A549 (cell line): ENCODE data around the gene HOXA5. TPM values are rescaled to one million over a fixed set of nuclear protein-coding genes. Genes with fewer than 3 reads are reported as not detected.

Experiments
- ATAC-seq, 2 experiments: fragments of 200-7000 bp in 1 of 2; fragments of >200 bp in 1 of 2; cut with Nextera tagmentation in 1 of 2; cut with Tn5 transposase in 1 of 2; 3 replicates each; pipeline versions ENCODE4 v1.8.0 to v1.9.1; 2018 to 2020; ENCODE audit warnings: mild to moderate bottlenecking in 1 of 2, moderate library complexity in 1 of 2
- CTCF ChIA-PET: fragments of 300-600 bp; sonication (Branson Sonifier 250); formaldehyde crosslinking; extraction: SDS; loops from one replicate; lab custom pipeline; 2021; ENCODE audit warnings: antibody characterized with exemption, inconsistent platforms; lab: Yijun Ruan, JAX
- POLR2A ChIA-PET: fragments of 350-600 bp; formaldehyde crosslinking; extraction: SDS; loops from one replicate; lab custom pipeline; 2021; ENCODE audit warnings: antibody characterized with exemption, inconsistent platforms; lab: Yijun Ruan, JAX
- DNase-seq, 2 experiments: peaks; one replicate each; pipeline versions ENCODE4 v3.0.0 to v3.0.0-alpha.2; 2011 to 2016; ENCODE audit warnings: low read depth in 1 of 2, low spot score in 1 of 2
- FAIRE-seq: peaks from 2 replicates; lab custom pipeline; 2011; peaks lifted over from hg19 to GRCh38; lab: Jason Lieb, UNC
- H3K27ac ChIP-seq, 2 experiments: fragments of >200 bp; sonication (Bioruptor Twin); formaldehyde crosslinking; 3 replicates each; pipeline ENCODE4 v1.5.1; 2016 to 2017
- H3K4me1 ChIP-seq: fragments of >200 bp; sonication (Bioruptor Twin); formaldehyde crosslinking; 3 replicates; pipeline ENCODE4 v1.6.1; 2016
- H3K4me2 ChIP-seq: fragments of >200 bp; sonication (Bioruptor Twin); formaldehyde crosslinking; 3 replicates; pipeline ENCODE4 v1.6.1; 2016
- H3K4me3 ChIP-seq: fragments of >200 bp; sonication (Bioruptor Twin); formaldehyde crosslinking; 3 replicates; pipeline ENCODE4 v1.5.1; 2016
- H3K9me3 ChIP-seq: fragments of >200 bp; sonication (Bioruptor Twin); formaldehyde crosslinking; 3 replicates; pipeline ENCODE4 v1.6.1; 2016
- BCL3 ChIP-seq: fragments of >200 bp; sonication (Bioruptor Twin); formaldehyde crosslinking; IDR thresholded peaks from 3 replicates; pipeline ENCODE4 v1.6.1; 2016
- BHLHE40 ChIP-seq: IDR thresholded peaks from 2 replicates; pipeline ENCODE4 v1.6.1; 2012; ENCODE audit warnings: low read depth, low read length, inconsistent platforms
- CBX8 ChIP-seq: fragments of 200-600 bp; sonication (generic); IDR thresholded peaks from 2 replicates; pipeline ENCODE4 v1.6.1; 2016
- CHD2 ChIP-seq: fragments of 150-350 bp; IDR thresholded peaks from 2 replicates; pipeline ENCODE4 v1.6.1; 2014; ENCODE audit warnings: low read length; ENCODE audit not compliant: partially characterized antibody
- EHF ChIP-seq: fragments of 250-450 bp; sonication (Bioruptor Pico); IDR thresholded peaks from 2 replicates; pipeline ENCODE4 v1.5.0; 2020; ENCODE audit warnings: mild to moderate bottlenecking
- EHMT2 ChIP-seq: fragments of 200-600 bp; sonication (generic); IDR thresholded peaks from 2 replicates; pipeline ENCODE4 v1.6.1; 2016; ENCODE audit warnings: antibody characterized with exemption, low read depth, mild to moderate bottlenecking, moderate library complexity
- ELK1 ChIP-seq: fragments of 150-350 bp; IDR thresholded peaks from 2 replicates; pipeline ENCODE4 v1.6.1; 2014; ENCODE audit warnings: low read depth, mild to moderate bottlenecking, low read length
- EP300 ChIP-seq, 2 experiments: fragments of >200 bp; sonication (Bioruptor Twin); formaldehyde crosslinking; IDR thresholded peaks; 2 replicates in 1 of 2; 3 replicates in 1 of 2; pipeline ENCODE4 v1.6.1; 2016 to 2017
- ESRRA ChIP-seq: fragments of 150-350 bp; IDR thresholded peaks from 2 replicates; pipeline ENCODE4 v1.6.1; 2014; ENCODE audit warnings: mild to moderate bottlenecking, low read length, borderline replicate concordance
- FOSB ChIP-seq: fragments of 250-450 bp; sonication (Bioruptor Pico); IDR thresholded peaks from 2 replicates; pipeline ENCODE4 v1.5.0; 2020; ENCODE audit warnings: mild to moderate bottlenecking, moderate library complexity
- GATA3 ChIP-seq: IDR thresholded peaks from 2 replicates; pipeline ENCODE4 v1.6.1; 2012; ENCODE audit warnings: borderline replicate concordance
- HDAC2 ChIP-seq: fragments of 200-600 bp; sonication (generic); IDR thresholded peaks from 2 replicates; pipeline ENCODE4 v1.6.1; 2016
- HES2 ChIP-seq: fragments of >200 bp; sonication (Bioruptor Twin); formaldehyde crosslinking; IDR thresholded peaks from 2 replicates; pipeline ENCODE4 v1.6.1; 2016
- HOXB13 ChIP-seq: fragments of 250-450 bp; sonication (Bioruptor Pico); IDR thresholded peaks from 2 replicates; pipeline ENCODE4 v1.5.0; 2020; ENCODE audit warnings: low read depth, mild to moderate bottlenecking, moderate library complexity
- KDM1A ChIP-seq: fragments of 200-600 bp; sonication (generic); IDR thresholded peaks from 2 replicates; pipeline ENCODE4 v1.6.1; 2016; ENCODE audit warnings: low read depth, mild to moderate bottlenecking
- MAFK ChIP-seq: fragments of 450-650 bp; IDR thresholded peaks from 2 replicates; pipeline ENCODE4 v1.6.1; 2014; ENCODE audit not compliant: partially characterized antibody
- NPAS2 ChIP-seq: fragments of 250-450 bp; sonication (Bioruptor Pico); IDR thresholded peaks from 2 replicates; pipeline ENCODE4 v1.8.0; 2022; ENCODE audit warnings: mild to moderate bottlenecking, moderate library complexity, borderline replicate concordance
- PHF8 ChIP-seq: fragments of 200-600 bp; sonication (generic); IDR thresholded peaks from 2 replicates; pipeline ENCODE4 v1.6.1; 2016; ENCODE audit warnings: low read depth, mild to moderate bottlenecking, antibody characterized with exemption, moderate library complexity, borderline replicate concordance
- POLR2A ChIP-seq: IDR thresholded peaks from 2 replicates; pipeline ENCODE4 v1.6.1; 2012; ENCODE audit warnings: mild to moderate bottlenecking, low read length
- RAD21 ChIP-seq, 2 experiments: fragments of >200 bp in 1 of 2; sonication (Bioruptor Twin) in 1 of 2; formaldehyde crosslinking in 1 of 2; IDR thresholded peaks in 1 of 2; conservative IDR thresholded peaks in 1 of 2; 2 replicates in 1 of 2; 3 replicates in 1 of 2; pipeline ENCODE4 v1.6.1; 2012 to 2018; ENCODE audit warnings: inconsistent platforms in 1 of 2
- RARB ChIP-seq: fragments of 250-450 bp; sonication (Bioruptor Pico); IDR thresholded peaks from 2 replicates; pipeline ENCODE4 v1.8.0; 2021; ENCODE audit warnings: mild to moderate bottlenecking, moderate library complexity
- REST ChIP-seq: fragments of 200-600 bp; sonication (generic); IDR thresholded peaks from 2 replicates; pipeline ENCODE4 v1.6.1; 2016; ENCODE audit warnings: antibody characterized with exemption, mild to moderate bottlenecking, moderate library complexity
- RNF2 ChIP-seq: fragments of 200-600 bp; sonication (generic); IDR thresholded peaks from 2 replicates; pipeline ENCODE4 v1.6.1; 2016; ENCODE audit warnings: low read depth, mild to moderate bottlenecking, antibody characterized with exemption, moderate library complexity, borderline replicate concordance
- SMC3 ChIP-seq: fragments of >200 bp; sonication (Bioruptor Twin); formaldehyde crosslinking; IDR thresholded peaks from 3 replicates; pipeline ENCODE4 v1.6.1; 2018; ENCODE audit warnings: inconsistent platforms
- SREBF2 ChIP-seq: fragments of 450-650 bp; IDR thresholded peaks from 2 replicates; pipeline ENCODE4 v1.6.1; 2014; ENCODE audit warnings: mild to moderate bottlenecking, moderate library complexity
- TP53 ChIP-seq: fragments of 250-450 bp; sonication (Bioruptor Pico); IDR thresholded peaks from 2 replicates; pipeline ENCODE4 v1.5.0; 2021; ENCODE audit warnings: mild to moderate bottlenecking, moderate library complexity
- ZSCAN20 ChIP-seq: fragments of 250-450 bp; sonication (Bioruptor Pico); IDR thresholded peaks from 2 replicates; pipeline ENCODE4 v1.8.0; 2022; ENCODE audit warnings: mild to moderate bottlenecking, moderate library complexity
- WGBS: methylation state at CpG from one replicate; pipeline ENCODE4 v1.1.6; 2017; ENCODE audit errors: missing lambda C conversion rate; 5-methylcytosine and 5-hydroxymethylcytosine counted together
- polyA plus RNA-seq, 4 experiments: library from polyadenylated mRNA; depleted of rRNA in 3 of 4; stranded (reverse); fragments of >200 nt; fragmentation: RNase III in 1 of 4; extraction: RNeasy Plus Mini Kit Qiagen cat#74134 plus additional on column Dnase treatment in 1 of 4; gene quantifications; 2 replicates in 3 of 4; 3 replicates in 1 of 4; pipeline ENCODE4 v1.2.3, GENCODE V29; 2011 to 2017

HOXA5 gene
- polyA plus RNA-seq, 2 of the 4 experiments (the other 2 are of a cell fraction), result 4.0 to 6.5 TPM

- Histone ChIP-seq H3K27ac (no peak overlapping the region), H3K4me2 (no peak overlapping the region; the same call in 2 of the 3 replicates), H3K4me3 (no peak overlapping the region), H3K9me3 (no peaks in the 10 kb centered on the region), H3K4me1 (peaks cover 4% of the 10 kb centered on the region; the same call in 1 of the 3 replicates)
- ATAC-seq (no peak), FAIRE-seq (no peak), DNase-seq (no peak)
- WGBS, result 91% methylated on average over 24 of the region's 25 CpGs
- CTCF ChIA-PET, result interaction anchor here (0.7 to 4.5 kb wide), 6 partner anchors 8 to 806 kb away, joined by 3 to 33 read pairs (median 3); no protein-coding TSS in a partner anchor
- POLR2A ChIA-PET, result interaction anchor here (1.2 kb wide), 1 partner anchor 17 kb away, joined by 4 read pairs; no protein-coding TSS in a partner anchor
- TF ChIP-seq POLR2A (no peak), REST (no peak), HDAC2 (no peak), ZSCAN20 (CRISPR knock-in tag) (no peak), MAFK (no peak), HOXB13 (no peak), ESRRA (no peak), HES2 (no peak), BHLHE40 (no peak), RARB (no peak), SREBF2 (no peak), EP300 (IDR thresholded peaks at IDR 0.05) (no peak), TP53 (CRISPR knock-in tag) (no peak), PHF8 (no peak), CHD2 (no peak), CBX8 (no peak), BCL3 (no peak), GATA3 (no peak), ELK1 (no peak), RAD21 (conservative IDR thresholded peaks at IDR 0.05 in 1 of 2, IDR thresholded peaks at IDR 0.05 in 1 of 2) (no peak)
Observed at GRCh38 chr7:27168265-27168947, 24.9 kb upstream of the HOXA5 start.

GRCh38 chr7:27167916-27168264 is 24.4 kb upstream of the HOXA5 start:
- ChIA-PET POLR2A (no interaction called here), CTCF (interaction anchor here (0.5 to 4.5 kb wide), 5 partner anchors 9 to 638 kb away, joined by 3 to 33 read pairs (median 4); no protein-coding TSS in a partner anchor)
- H3K4me3 ChIP-seq, result no peak overlapping the region
- H3K9me3 ChIP-seq, result no peaks in the 10 kb centered on the region
- 84% methylated on average over 4 of the region's 4 CpGs for WGBS
- ATAC-seq (no peak), DNase-seq (no peak), FAIRE-seq (no peak)
- H3K4me1 ChIP-seq, result peaks cover 4% of the 10 kb centered on the region; the same call in 1 of the 3 replicates
- H3K27ac ChIP-seq, result no peak overlapping the region
- TF ChIP-seq EHMT2, result no peak
- no peak for TF ChIP-seq RARB
- no peak for TF ChIP-seq FOSB
- no peak for TF ChIP-seq CHD2
- TF ChIP-seq HOXB13, result no peak
- TF ChIP-seq SMC3, result no peak
- no peak for TF ChIP-seq KDM1A
- no peak for TF ChIP-seq RNF2
- no peak for TF ChIP-seq EHF
- TF ChIP-seq NPAS2 (CRISPR knock-in tag), result no peak
- no peak overlapping the region for H3K4me2 ChIP-seq
